C4-2B (cell line): Measurements from ENCODE around the gene RAP2B.

Experiments
- CTCF ChIP-seq: fragments of 450-650 bp; conservative IDR thresholded peaks from 2 replicates; pipeline ENCODE4 v1.5.1; 2017; ENCODE audit warnings: mild to moderate bottlenecking
- ZFX ChIP-seq: fragments of 450-650 bp; IDR thresholded peaks from 2 replicates; pipeline ENCODE4 v1.6.1; 2017

GRCh38 chr3:153190923-153191322, 28.9 kb downstream of the RAP2B start:
- no peak for TF ChIP-seq CTCF
- TF ChIP-seq ZFX = no peak
